Left ventricle myocardium inferior (tissue), 1 donor: ENCODE results near the gene CEP128. TPM values are rescaled to one million over a fixed set of nuclear protein-coding genes. Genes with fewer than 3 reads are reported as not detected.
"Not testable (repeated sequence)": the region's sequence is repeated elsewhere in the genome, so short reads cannot be mapped to it uniquely, and the experiment has no call there.

Experiments used
- DNase-seq: peaks from one replicate; pipeline ENCODE4 v3.0.0-alpha.2; 2020
- H3K27ac ChIP-seq: fragments of 200-600 bp; replicated peaks from 2 replicates; pipeline ENCODE4 v1.8.0; 2021
- H3K27me3 ChIP-seq: fragments of 200-600 bp; 2 replicates; pipeline ENCODE4 v1.8.0; 2021; ENCODE audit warnings: low read depth
- H3K36me3 ChIP-seq: fragments of 200-600 bp; 2 replicates; pipeline ENCODE4 v1.8.0; 2021
- H3K4me1 ChIP-seq: fragments of 200-600 bp; 2 replicates; pipeline ENCODE4 v1.8.0; 2021
- H3K4me3 ChIP-seq: fragments of 200-600 bp; 2 replicates; pipeline ENCODE4 v1.8.0; 2021; ENCODE audit warnings: mild to moderate bottlenecking, moderate library complexity
- H3K9me3 ChIP-seq: fragments of 200-600 bp; replicated peaks from 2 replicates; pipeline ENCODE4 v1.8.0; 2021
- CTCF ChIP-seq: fragments of 200-600 bp; IDR thresholded peaks from 2 replicates; pipeline ENCODE4 v1.8.0; 2021; ENCODE audit warnings: antibody characterized with exemption, mild to moderate bottlenecking, borderline replicate concordance
- intact Hi-C: fragments of 100-400 bp; cut with micrococcal nuclease; formaldehyde crosslinking; loops from one replicate; pipeline ENCODE4 v1.11.0; 2022
- total RNA-seq: library from RNA; stranded (reverse); fragmentation: NEBNext Ultra II Directional; extraction: Animal tissue kit (Norgen Biotek cat#: 25700); gene quantifications from one replicate; pipeline ENCODE4 v1.2.1, GENCODE V29; 2021
- donor health status: DM: no; HTN: yes; CAD: no; lungs with severe emphysema.

CEP128 gene
- total RNA-seq, 1 donor from 2014 or later = 2.3 TPM

GRCh38 chr14:80957613-80958012 is 16.1 kb upstream of the CEP128 start:
- H3K27me3 ChIP-seq = peaks cover 31% of the 10 kb centered on the region
- no peak for DNase-seq
- no peaks in the 10 kb centered on the region for H3K9me3 ChIP-seq
- no peak overlapping the region for H3K27ac ChIP-seq
- H3K4me3 ChIP-seq = no peak overlapping the region
- intact Hi-C loops = no loop called here
- H3K4me1 ChIP-seq = peaks cover 11% of the 10 kb centered on the region
- H3K36me3 ChIP-seq = no peaks in the 10 kb centered on the region
- no peak for TF ChIP-seq CTCF

GRCh38 chr14:80956922-80957321 is 15.4 kb upstream of the CEP128 start:
- Histone ChIP-seq H3K9me3 (no peaks in the 10 kb centered on the region), H3K4me3 (no peak overlapping the region), H3K36me3 (no peaks in the 10 kb centered on the region), H3K27ac (no peak overlapping the region), H3K27me3 (peaks cover 31% of the 10 kb centered on the region), H3K4me1 (peaks cover 11% of the 10 kb centered on the region)
- no peak for DNase-seq
- intact Hi-C loops = no loop called here
- no peak for TF ChIP-seq CTCF

GRCh38 chr14:80956102-80956501 is 14.6 kb upstream of the CEP128 start:
- intact Hi-C loops = no loop called here
- H3K4me3 ChIP-seq = no peak overlapping the region
- no peak overlapping the region for H3K27ac ChIP-seq
- H3K27me3 ChIP-seq = peaks cover 31% of the 10 kb centered on the region
- DNase-seq = no peak
- no peaks in the 10 kb centered on the region for H3K36me3 ChIP-seq
- H3K4me1 ChIP-seq = peaks cover 11% of the 10 kb centered on the region
- TF ChIP-seq CTCF = no peak
- no peaks in the 10 kb centered on the region for H3K9me3 ChIP-seq

- no peak for DNase-seq
- peaks cover 11% of the 10 kb centered on the region for H3K4me1 ChIP-seq
- no peaks in the 10 kb centered on the region for H3K36me3 ChIP-seq
- intact Hi-C loops = no loop called here
- TF ChIP-seq CTCF = no peak
- H3K27me3 ChIP-seq = peaks cover 31% of the 10 kb centered on the region
- H3K9me3 ChIP-seq = no peaks in the 10 kb centered on the region
- H3K4me3 ChIP-seq = peak within 1 kb of the TSS; percentile 72
- H3K27ac ChIP-seq = no peak within 1 kb of the TSS
Measured at GRCh38 chr14:80955416-80955941, 13.9 kb upstream of the CEP128 start, which contains the start of gene TSHR. Gene TSHR (plus strand): TSS chr14:80955621. CDS start chr14:80955681, 60 bp downstream.

GRCh38 chr14:80954687-80955299 is 13.3 kb upstream of the CEP128 start:
- intact Hi-C loops = no loop called here
- Histone ChIP-seq H3K27ac (no peak overlapping the region), H3K4me3 (peak overlapping the region; percentile 72), H3K4me1 (peaks cover 11% of the 10 kb centered on the region), H3K27me3 (peaks cover 31% of the 10 kb centered on the region), H3K36me3 (no peaks in the 10 kb centered on the region), H3K9me3 (no peaks in the 10 kb centered on the region)
- DNase-seq = peak; percentile 70
- peak; percentile 85 for TF ChIP-seq CTCF

GRCh38 chr14:80953211-80953610 is 11.7 kb upstream of the CEP128 start:
- peaks cover 38% of the 10 kb centered on the region for H3K27me3 ChIP-seq
- peaks cover 11% of the 10 kb centered on the region for H3K4me1 ChIP-seq
- DNase-seq, H3K36me3 ChIP-seq, H3K27ac ChIP-seq, H3K4me3 ChIP-seq, intact Hi-C loops, H3K9me3 ChIP-seq: not testable (repeated sequence)
